Skeletal muscle satellite cell (primary cell): ENCODE data around the gene MTTP.

Experiments
- H3K27me3 ChIP-seq: 2 replicates; pipeline ENCODE4 v1.7.0; 2013; ENCODE audit warnings: low read length; ENCODE audit not compliant: control insufficient read depth, insufficient read depth
- H3K36me3 ChIP-seq: 2 replicates; pipeline ENCODE4 v1.7.0; 2013; ENCODE audit warnings: mild to moderate bottlenecking, control low read depth, low read length; ENCODE audit not compliant: insufficient read depth
- H3K4me1 ChIP-seq: 2 replicates; pipeline ENCODE4 v1.7.0; 2013; ENCODE audit warnings: low read length; ENCODE audit not compliant: control insufficient read depth, insufficient read depth
- H3K4me2 ChIP-seq: 2 replicates; pipeline ENCODE4 v1.7.0; 2013; ENCODE audit warnings: mild to moderate bottlenecking, low read length
- H3K4me3 ChIP-seq: 2 replicates; pipeline ENCODE4 v1.7.0; 2013; ENCODE audit warnings: low read length
- H3K9ac ChIP-seq: 2 replicates; pipeline ENCODE4 v1.7.0; 2013; ENCODE audit warnings: mild to moderate bottlenecking, low read depth, low read length, moderate library complexity
- H3K9me3 ChIP-seq: replicated peaks from 2 replicates; pipeline ENCODE4 v1.7.0; 2013; ENCODE audit warnings: mild to moderate bottlenecking, control low read depth, low read length

The MTTP gene

GRCh38 chr4:99571883-99572282, 2.7 kb upstream of the MTTP start:
- Histone ChIP-seq H3K4me2 (no peak overlapping the region), H3K9ac (no peak overlapping the region), H3K27me3 (peaks cover 22% of the 10 kb centered on the region)

DNA sequence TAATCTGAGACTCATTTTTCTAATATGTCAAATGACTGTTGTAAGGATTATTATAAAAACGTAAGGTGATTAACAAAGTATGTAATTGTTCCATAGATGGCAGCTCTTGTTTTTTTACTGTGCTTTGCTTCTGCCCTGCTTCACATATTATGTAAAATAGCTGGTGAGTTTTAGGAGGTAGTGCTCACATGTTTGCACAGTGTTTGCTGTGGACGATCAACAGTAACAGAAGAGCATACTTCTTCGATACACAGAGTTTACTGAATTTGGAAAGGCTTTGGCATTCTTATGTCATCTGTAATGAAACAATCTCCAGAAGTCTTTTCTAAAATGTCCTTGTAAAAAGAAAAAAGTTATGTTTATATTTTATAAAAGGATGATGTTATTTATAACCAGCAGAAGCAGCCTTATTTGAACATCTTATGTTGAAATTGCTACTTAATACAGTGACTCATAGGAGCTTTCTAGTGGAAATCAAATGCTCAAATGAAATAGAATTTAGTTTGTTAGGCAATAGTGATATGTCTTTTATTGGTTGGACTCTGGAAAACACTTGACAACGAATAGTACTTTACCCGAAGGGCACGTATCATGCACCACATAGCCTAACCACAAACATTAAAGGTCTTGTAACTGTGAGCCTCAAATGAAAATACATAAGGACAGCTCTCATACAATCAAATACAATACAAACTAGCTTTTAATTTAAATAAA, 1.9 kb upstream of the MTTP start:
- no peaks in the 10 kb centered on the region for H3K9me3 ChIP-seq
- H3K4me2 ChIP-seq, result no peak overlapping the region
- no peaks in the 10 kb centered on the region for H3K36me3 ChIP-seq
- no peak overlapping the region for H3K9ac ChIP-seq
- no peak overlapping the region for H3K4me3 ChIP-seq
- H3K4me1 ChIP-seq, result no peaks in the 10 kb centered on the region
- H3K27me3 ChIP-seq, result peaks cover 22% of the 10 kb centered on the region

More at GRCh38 chr4:99571883-99572282, 2.7 kb upstream of the MTTP start:
- Histone ChIP-seq H3K36me3 (no peaks in the 10 kb centered on the region), H3K4me1 (no peaks in the 10 kb centered on the region), H3K4me3 (no peak overlapping the region), H3K9me3 (no peaks in the 10 kb centered on the region)

- no peaks in the 10 kb centered on the region for H3K36me3 ChIP-seq
- H3K27me3 ChIP-seq, result peaks cover 20% of the 10 kb centered on the region
- no peak overlapping the region for H3K9ac ChIP-seq
- H3K4me2 ChIP-seq, result no peak overlapping the region
- no peaks in the 10 kb centered on the region for H3K9me3 ChIP-seq
- H3K4me3 ChIP-seq, result no peak overlapping the region
- H3K4me1 ChIP-seq, result no peaks in the 10 kb centered on the region
Measured at GRCh38 chr4:99573735-99574368, 772 bp upstream of the MTTP start.

DNA sequence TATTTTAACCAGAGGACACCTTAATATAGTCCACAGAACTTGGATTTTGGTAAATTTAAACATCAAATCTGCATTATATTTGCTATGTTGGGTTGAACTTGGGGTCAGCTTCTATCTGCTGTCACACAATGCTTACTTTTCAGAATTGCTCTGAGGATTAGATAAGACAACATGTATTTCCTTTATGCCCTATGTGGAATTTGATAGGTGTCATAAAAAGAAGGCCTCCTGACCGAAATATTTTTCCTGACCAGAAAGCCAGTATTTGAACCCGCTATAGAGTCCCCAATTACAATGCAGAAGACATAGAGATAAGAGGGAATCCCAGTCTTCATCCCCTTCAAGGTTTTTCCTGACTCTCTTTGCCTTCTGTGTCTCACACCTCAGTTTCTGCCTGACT, 4.1 kb downstream of the MTTP start:
- Histone ChIP-seq H3K4me2 (no peak overlapping the region), H3K4me1 (no peaks in the 10 kb centered on the region), H3K36me3 (no peaks in the 10 kb centered on the region), H3K4me3 (no peak overlapping the region), H3K27me3 (peaks cover 12% of the 10 kb centered on the region), H3K9ac (no peak overlapping the region), H3K9me3 (no peaks in the 10 kb centered on the region)

DNA sequence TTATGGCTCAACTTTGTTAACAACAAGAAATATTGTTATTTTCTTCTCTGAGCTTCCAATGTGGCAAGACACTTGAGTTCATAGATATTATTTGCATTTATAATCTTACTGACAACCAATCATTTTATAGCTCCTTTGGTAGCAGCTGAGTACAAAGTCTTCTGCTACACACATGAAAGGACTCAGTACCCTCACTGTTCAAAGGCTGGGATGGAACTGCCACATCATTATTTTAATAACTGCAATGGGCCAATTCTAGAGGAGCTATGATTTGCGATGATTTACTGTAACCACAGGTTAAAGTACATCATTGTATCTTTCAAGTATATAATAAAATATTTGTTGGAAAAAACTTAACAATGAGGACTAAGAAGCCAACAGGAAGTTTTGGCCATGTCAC, 10.9 kb downstream of the MTTP start:
- Histone ChIP-seq H3K36me3 (no peaks in the 10 kb centered on the region), H3K27me3 (peaks cover 6% of the 10 kb centered on the region), H3K9me3 (no peaks in the 10 kb centered on the region)

GRCh38 chr4:99586322-99586721, 11.7 kb downstream of the MTTP start:
- Histone ChIP-seq H3K9ac (no peak overlapping the region), H3K4me2 (no peak overlapping the region), H3K4me1 (no peaks in the 10 kb centered on the region), H3K4me3 (no peak overlapping the region), H3K36me3 (no peaks in the 10 kb centered on the region), H3K9me3 (no peaks in the 10 kb centered on the region), H3K27me3 (peaks cover 6% of the 10 kb centered on the region)

More for the DNA sequence above, 10.9 kb downstream of the MTTP start:
- Histone ChIP-seq H3K4me1 (no peaks in the 10 kb centered on the region), H3K4me3 (no peak overlapping the region), H3K4me2 (no peak overlapping the region), H3K9ac (no peak overlapping the region)

- Histone ChIP-seq H3K4me1 (no peaks in the 10 kb centered on the region), H3K9ac (no peak overlapping the region), H3K4me3 (no peak overlapping the region), H3K27me3 (peaks cover 6% of the 10 kb centered on the region), H3K4me2 (no peak overlapping the region), H3K9me3 (no peaks in the 10 kb centered on the region), H3K36me3 (no peaks in the 10 kb centered on the region)
Measured at GRCh38 chr4:99586797-99587196, 12.2 kb downstream of the MTTP start.

DNA sequence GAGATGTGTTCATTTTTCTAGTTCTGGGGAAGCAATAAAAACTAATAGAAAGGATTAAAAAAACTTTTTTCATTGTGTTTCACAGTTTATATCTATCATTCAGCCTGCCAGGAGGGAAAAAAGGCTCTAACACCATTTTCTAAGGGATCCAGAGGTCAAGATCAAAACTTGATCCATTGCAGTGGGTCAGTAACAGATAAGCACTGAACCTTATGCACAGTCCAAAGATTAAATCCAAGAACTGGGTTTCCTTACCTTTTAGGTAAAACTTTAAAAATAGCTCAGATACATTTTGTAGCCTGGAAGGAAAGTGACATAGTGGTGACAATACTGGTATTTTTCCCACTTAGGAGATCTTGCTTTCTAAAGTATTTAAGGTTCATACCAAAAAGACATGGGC, 12.7 kb downstream of the MTTP start:
- Histone ChIP-seq H3K9ac (no peak overlapping the region), H3K4me1 (no peaks in the 10 kb centered on the region), H3K9me3 (no peaks in the 10 kb centered on the region), H3K27me3 (peaks cover 5% of the 10 kb centered on the region), H3K36me3 (no peaks in the 10 kb centered on the region), H3K4me3 (no peak overlapping the region), H3K4me2 (no peak overlapping the region)

DNA sequence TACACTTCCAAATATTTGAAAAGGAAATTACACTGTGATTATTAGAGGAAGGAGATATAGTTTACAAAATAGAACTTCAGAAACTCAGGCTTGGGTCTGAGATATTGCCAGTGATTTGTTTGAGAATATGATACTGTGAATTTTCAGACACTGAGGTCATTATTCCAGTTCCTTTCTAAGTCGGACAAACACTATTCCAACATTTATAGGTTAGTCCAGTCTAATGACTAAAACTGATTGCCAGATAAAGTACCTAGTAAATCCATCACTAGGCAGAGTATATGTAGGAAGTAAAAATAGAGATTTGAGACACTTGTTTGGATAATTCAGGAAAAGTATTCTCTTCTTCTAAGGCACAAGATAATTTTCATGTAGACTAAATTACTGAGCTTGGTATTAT, 13.2 kb downstream of the MTTP start:
- Histone ChIP-seq H3K9me3 (no peaks in the 10 kb centered on the region), H3K4me3 (no peak overlapping the region), H3K4me1 (no peaks in the 10 kb centered on the region), H3K4me2 (no peak overlapping the region), H3K9ac (no peak overlapping the region), H3K27me3 (peaks cover under 1% of the 10 kb centered on the region), H3K36me3 (no peaks in the 10 kb centered on the region)

DNA sequence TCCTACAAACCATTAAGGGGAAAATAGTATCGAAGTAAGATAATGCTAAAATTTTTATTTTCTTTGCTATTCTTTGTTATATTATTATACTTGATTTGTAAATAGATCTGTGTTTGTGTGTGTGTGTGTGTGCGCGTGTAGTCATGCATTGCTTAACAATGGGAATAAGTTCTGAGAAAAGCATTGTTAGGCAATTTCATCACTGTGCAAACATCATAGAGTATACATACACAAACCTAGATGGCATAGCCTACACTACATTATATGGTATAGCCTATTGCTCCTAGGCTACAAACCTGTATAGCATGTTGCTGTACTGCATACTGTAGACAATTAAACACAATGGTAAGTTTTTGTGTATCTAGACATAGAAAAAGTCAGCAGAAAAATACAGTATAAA, 17.1 kb downstream of the MTTP start:
- Histone ChIP-seq H3K4me1 (no peaks in the 10 kb centered on the region), H3K9me3 (no peaks in the 10 kb centered on the region), H3K4me2 (no peak overlapping the region), H3K36me3 (no peaks in the 10 kb centered on the region), H3K27me3 (no peaks in the 10 kb centered on the region), H3K9ac (no peak overlapping the region), H3K4me3 (no peak overlapping the region)

GRCh38 chr4:99593781-99594641, 19.4 kb downstream of the MTTP start:
- H3K27me3 ChIP-seq, result no peaks in the 10 kb centered on the region
- no peaks in the 10 kb centered on the region for H3K9me3 ChIP-seq
- no peaks in the 10 kb centered on the region for H3K4me1 ChIP-seq
- H3K4me3 ChIP-seq, result no peak overlapping the region
- no peak overlapping the region for H3K4me2 ChIP-seq
- H3K36me3 ChIP-seq, result no peaks in the 10 kb centered on the region
- H3K9ac ChIP-seq, result no peak overlapping the region
